Measurements from ENCODE around the gene TRAPPC1. TPM values are rescaled to one million over a fixed set of nuclear protein-coding genes. Genes with fewer than 3 reads are reported as not detected.

The TRAPPC1 gene
- total and polyA plus RNA-seq, 2 of the 4 experiments (the other 2 are of a cell fraction): 50.4 to 303 TPM

GRCh38 chr17:7894226-7894625, 37.5 kb downstream of the TRAPPC1 start (continued):
- TF ChIP-seq SMC3 (IDR thresholded peaks at IDR 0.05; ENCODE audit: low read depth, low read length): no peak
- no peak for TF ChIP-seq RFX5 (IDR thresholded peaks at IDR 0.05; ENCODE audit: low read depth, low read length)

GRCh38 chr17:7893187-7893880, 38.4 kb downstream of the TRAPPC1 start:
- no peak overlapping the region for H2BK20ac ChIP-seq (ENCODE audit: low read depth, low read length)
- no peak overlapping the region for H2AK5ac ChIP-seq (ENCODE audit: low read depth, low read length)
- POLR2A ChIA-PET (ENCODE audit: unreplicated experiment): no interaction called here
- no peak overlapping the region for H3K27ac ChIP-seq (ENCODE audit: insufficient read depth, low read length)
- dilution Hi-C loops (cut with HindIII; ENCODE audit: low sequenced_read_pairs, unreplicated experiment) (no loop called here), intact Hi-C loops (cut with micrococcal nuclease) (no loop called here), in situ Hi-C loops (cut with MboI; ENCODE audit: low sequenced_read_pairs) (no loop called here)
- no peak overlapping the region for H4K91ac ChIP-seq (ENCODE audit: insufficient read depth, low read depth, low read length)
- no peak overlapping the region for H4K8ac ChIP-seq (ENCODE audit: low read depth in 2 of 2, low read length in 2 of 2)
- CTCF ChIA-PET: no interaction called here
- no peak overlapping the region for H2BK120ac ChIP-seq (ENCODE audit: low read depth, low read length)
- H3K14ac ChIP-seq (replicated peaks; ENCODE audit: low read depth, low read length): no peak overlapping the region
- ATAC-seq (ENCODE audit: low read depth): no peak
- peaks cover 15% of the 10 kb centered on the region for H3K4me1 ChIP-seq (ENCODE audit: control insufficient read depth, insufficient read depth, low read length)
- H3K9ac ChIP-seq (ENCODE audit: low read depth, low read length): no peak overlapping the region
- H3K27me3 ChIP-seq (ENCODE audit: control insufficient read depth, insufficient read depth, low read length): no peaks in the 10 kb centered on the region
- BruUV-seq (replicated peaks): no TSS peak
- H3K9me1 ChIP-seq (ENCODE audit: insufficient read depth, low read length): peaks cover 7% of the 10 kb centered on the region
- H2AK9ac ChIP-seq (replicated peaks; ENCODE audit: low read depth, low read length, poor library complexity): no peak overlapping the region
- H3K23ac ChIP-seq (ENCODE audit: low read depth, low read length): no peak overlapping the region
- H3K18ac ChIP-seq (ENCODE audit: low read depth, low read length): no peak overlapping the region
- no peak overlapping the region for H2BK15ac ChIP-seq (ENCODE audit: low read depth, low read length)
- H2AFZ ChIP-seq (replicated peaks; ENCODE audit: low read length, poor library complexity): no peak overlapping the region
- H3K36me3 ChIP-seq (ENCODE audit: control insufficient read depth, insufficient read depth, low read length): peaks cover 51% of the 10 kb centered on the region
- peak; percentile 26 for DNase-seq
- TF ChIP-seq RCOR1 (IDR thresholded peaks at IDR 0.05; ENCODE audit: insufficient replicate concordance, low read length) (no peak), ELK1 (IDR thresholded peaks at IDR 0.05; ENCODE audit: borderline replicate concordance, low read depth, low read length) (no peak), RFX5 (IDR thresholded peaks at IDR 0.05; ENCODE audit: low read depth, low read length) (no peak), CHD1 (IDR thresholded peaks at IDR 0.05; ENCODE audit: low read depth, low read length) (no peak), CTCF (conservative IDR thresholded peaks at IDR 0.05; ENCODE audit: low read depth, low read length) (no peak), MAFK (IDR thresholded peaks at IDR 0.05; ENCODE audit: low read depth, low read length) (no peak), CEBPB (IDR thresholded peaks at IDR 0.05; ENCODE audit: low read depth, low read length) (no peak), MAZ (IDR thresholded peaks at IDR 0.05; ENCODE audit: borderline replicate concordance, low read depth, low read length) (no peak), NFE2L2 (IDR thresholded peaks at IDR 0.05; ENCODE audit: low read depth, low read length) (no peak)
- peaks cover 4 to 56% of the 10 kb centered on the region in 2 experiments for H3K79me1 ChIP-seq (ENCODE audit: low read depth in 1 of 2, low read length in 2 of 2)
- WGBS, 2 experiments (ENCODE audit: extremely low coverage in 2 of 2, insufficient read length in 1 of 2): no CpG with 5 or more reads among the region's 15 CpGs
- H3K9me3 ChIP-seq (ENCODE audit: control insufficient read depth, insufficient read depth, low read length): no peaks in the 10 kb centered on the region
- peaks cover 16% of the 10 kb centered on the region for H4K20me1 ChIP-seq (ENCODE audit: insufficient read depth, low read length)
- no peak overlapping the region for H3K4me3 ChIP-seq (ENCODE audit: insufficient read depth, low read depth, low read length)
- no peak overlapping the region for H3K4me2 ChIP-seq (ENCODE audit: low read depth, low read length)
- no peak overlapping the region for H3K56ac ChIP-seq (ENCODE audit: extremely low read depth, insufficient read depth, low read length)
- no peak overlapping the region for H2BK5ac ChIP-seq (ENCODE audit: low read depth, low read length, poor library complexity, severe bottlenecking)
- no peak overlapping the region for H3K4ac ChIP-seq (ENCODE audit: low read depth, low read length)
- H4K5ac ChIP-seq (ENCODE audit: low read depth, low read length): no peak overlapping the region

Measured in IMR-90 (cell line).